ENCODE results near the gene ZNF621. TPM values are rescaled to one million over a fixed set of nuclear protein-coding genes. Genes with fewer than 3 reads are reported as not detected.
"Not testable (repeated sequence)": the region's sequence is repeated elsewhere in the genome, so short reads cannot be mapped to it uniquely, and the experiment has no call there.

Gene ZNF621
- total RNA-seq, 2 experiments from 2014 or later = 5.0 to 22.0 TPM

DNA sequence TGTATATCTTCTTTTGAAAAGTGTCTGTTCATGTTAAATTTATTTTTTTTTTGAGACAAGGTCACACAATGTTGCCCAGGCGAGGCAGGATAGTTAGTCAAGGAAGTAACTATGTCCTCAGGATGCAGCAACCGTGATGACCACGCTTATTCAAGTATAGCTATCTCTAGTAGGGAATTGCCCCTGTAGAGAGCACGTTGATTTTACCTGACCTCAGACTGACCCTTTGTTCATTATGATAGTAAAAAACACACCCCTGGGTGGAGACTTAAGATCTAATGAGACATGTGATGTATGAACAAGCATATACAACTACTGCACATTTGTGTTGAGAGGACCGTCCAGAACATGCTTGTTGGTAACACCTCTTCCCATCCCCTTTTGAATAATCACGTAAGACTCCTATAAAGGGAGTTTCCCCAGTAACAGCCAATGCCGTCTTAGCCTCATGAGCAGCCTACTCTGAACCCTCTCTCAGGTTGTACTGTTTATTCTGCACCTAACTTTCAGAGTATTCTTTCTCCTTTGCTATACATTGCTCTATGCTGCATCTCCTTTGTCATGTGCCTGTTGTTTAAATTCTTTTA is 32.9 kb downstream of the ZNF621 start:
- Histone ChIP-seq H3K79me2 (ENCODE audit: insufficient read depth, low read depth, low read length) (no peaks in the 10 kb centered on the region), H4K20me1 (ENCODE audit: insufficient read depth, low read length) (no peaks in the 10 kb centered on the region), H3K4me1 (ENCODE audit: insufficient read depth, low read length, poor library complexity, severe bottlenecking) (peaks cover 3% of the 10 kb centered on the region), H3K4me3 (ENCODE audit: low read depth, low read length, poor library complexity, severe bottlenecking) (no peak overlapping the region), H3K4me2 (ENCODE audit: low read length) (no peak overlapping the region), H3K27ac (ENCODE audit: low read depth, low read length, poor library complexity, severe bottlenecking) (no peak overlapping the region), H3K36me3 (ENCODE audit: insufficient read depth, low read length) (no peaks in the 10 kb centered on the region), H2AFZ (ENCODE audit: low read length) (no peak overlapping the region), H3K9me3 (ENCODE audit: low read length) (no peaks in the 10 kb centered on the region), H3K9me2 (ENCODE audit: insufficient read depth, low read length) (no peaks in the 10 kb centered on the region)
- intact Hi-C loops (cut with micrococcal nuclease; ENCODE audit: unreplicated experiment) = no loop called here
- no peak for TF ChIP-seq EZH2phosphoT487 (IDR thresholded peaks at IDR 0.05; ENCODE audit: borderline replicate concordance, low read depth, low read length)
- TF ChIP-seq, protein P1, sequence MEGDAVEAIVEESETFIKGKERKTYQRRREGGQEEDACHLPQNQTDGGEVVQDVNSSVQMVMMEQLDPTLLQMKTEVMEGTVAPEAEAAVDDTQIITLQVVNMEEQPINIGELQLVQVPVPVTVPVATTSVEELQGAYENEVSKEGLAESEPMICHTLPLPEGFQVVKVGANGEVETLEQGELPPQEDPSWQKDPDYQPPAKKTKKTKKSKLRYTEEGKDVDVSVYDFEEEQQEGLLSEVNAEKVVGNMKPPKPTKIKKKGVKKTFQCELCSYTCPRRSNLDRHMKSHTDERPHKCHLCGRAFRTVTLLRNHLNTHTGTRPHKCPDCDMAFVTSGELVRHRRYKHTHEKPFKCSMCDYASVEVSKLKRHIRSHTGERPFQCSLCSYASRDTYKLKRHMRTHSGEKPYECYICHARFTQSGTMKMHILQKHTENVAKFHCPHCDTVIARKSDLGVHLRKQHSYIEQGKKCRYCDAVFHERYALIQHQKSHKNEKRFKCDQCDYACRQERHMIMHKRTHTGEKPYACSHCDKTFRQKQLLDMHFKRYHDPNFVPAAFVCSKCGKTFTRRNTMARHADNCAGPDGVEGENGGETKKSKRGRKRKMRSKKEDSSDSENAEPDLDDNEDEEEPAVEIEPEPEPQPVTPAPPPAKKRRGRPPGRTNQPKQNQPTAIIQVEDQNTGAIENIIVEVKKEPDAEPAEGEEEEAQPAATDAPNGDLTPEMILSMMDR (conservative IDR thresholded peaks at IDR 0.05; ENCODE audit: low read length) = no peak
- CTCF ChIA-PET (ENCODE audit: unreplicated experiment) = no interaction called here
- BruUV-seq (replicated peaks) = no TSS peak
- POLR2A ChIA-PET = no interaction called here
- DNase-seq (ENCODE audit: low spot score) = no peak

DNA sequence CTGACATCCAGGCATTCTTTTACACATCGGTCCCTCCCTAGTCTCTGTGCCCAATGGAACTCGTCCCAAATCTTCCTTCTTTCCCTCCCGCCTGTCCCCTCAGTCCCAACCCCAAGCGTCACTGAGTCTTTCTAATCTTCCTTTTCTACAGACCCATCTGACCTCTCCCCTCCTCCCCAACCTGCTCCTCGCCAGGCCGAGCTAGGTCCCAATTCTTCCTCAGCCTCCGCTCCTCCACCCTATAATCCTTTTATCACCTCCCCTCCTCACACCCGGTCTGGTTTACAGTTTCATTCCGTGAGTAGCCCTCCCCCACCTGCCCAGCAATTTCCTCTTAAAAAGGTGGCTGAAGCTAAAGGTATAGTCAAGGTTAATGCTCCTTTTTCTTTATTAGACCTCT is 37.7 kb downstream of the ZNF621 start:
- H3K9me3 ChIP-seq (ENCODE audit: low read length); H3K4me3 ChIP-seq (ENCODE audit: low read depth, low read length, poor library complexity, severe bottlenecking); intact Hi-C loops (cut with micrococcal nuclease; ENCODE audit: unreplicated experiment); H3K79me2 ChIP-seq (ENCODE audit: insufficient read depth, low read depth, low read length); H3K4me2 ChIP-seq (ENCODE audit: low read length); H2AFZ ChIP-seq (ENCODE audit: low read length); H3K4me1 ChIP-seq (ENCODE audit: insufficient read depth, low read length, poor library complexity, severe bottlenecking); H3K36me3 ChIP-seq (ENCODE audit: insufficient read depth, low read length); H3K27ac ChIP-seq (ENCODE audit: low read depth, low read length, poor library complexity, severe bottlenecking); CTCF ChIA-PET (ENCODE audit: unreplicated experiment); H4K20me1 ChIP-seq (ENCODE audit: insufficient read depth, low read length); H3K9me2 ChIP-seq (ENCODE audit: insufficient read depth, low read length); DNase-seq (ENCODE audit: low spot score); BruUV-seq (replicated peaks): not testable (repeated sequence)
- POLR2A ChIA-PET = interaction anchor here (0.5 kb wide), 1 partner anchor 67 kb away, joined by 3 read pairs; no protein-coding TSS in a partner anchor

DNA sequence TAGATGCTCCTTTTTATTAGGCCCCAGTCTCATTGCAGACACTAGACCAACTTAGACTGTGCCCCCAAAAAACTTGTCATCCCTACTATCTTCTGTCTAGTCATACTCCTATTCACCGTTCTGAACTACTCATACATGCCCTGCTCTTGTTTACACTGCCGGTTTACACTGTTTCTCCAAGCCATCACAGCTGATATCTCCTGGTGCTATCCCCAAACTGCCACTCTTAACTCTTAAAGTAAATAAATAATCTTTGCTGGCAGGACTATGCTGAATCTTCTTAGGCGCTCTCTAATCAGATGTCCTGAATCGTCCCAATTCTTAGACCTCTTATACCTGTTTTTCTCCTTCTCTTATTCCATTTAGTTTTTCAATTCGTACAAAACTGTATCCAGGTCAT is 40.9 kb downstream of the ZNF621 start:
- H3K4me2 ChIP-seq (ENCODE audit: low read length); H2AFZ ChIP-seq (ENCODE audit: low read length); H3K4me3 ChIP-seq (ENCODE audit: low read depth, low read length, poor library complexity, severe bottlenecking); H3K4me1 ChIP-seq (ENCODE audit: insufficient read depth, low read length, poor library complexity, severe bottlenecking); BruUV-seq (replicated peaks); H3K36me3 ChIP-seq (ENCODE audit: insufficient read depth, low read length); H3K9me3 ChIP-seq (ENCODE audit: low read length); CTCF ChIA-PET (ENCODE audit: unreplicated experiment); H3K79me2 ChIP-seq (ENCODE audit: insufficient read depth, low read depth, low read length); H3K27ac ChIP-seq (ENCODE audit: low read depth, low read length, poor library complexity, severe bottlenecking); DNase-seq (ENCODE audit: low spot score); intact Hi-C loops (cut with micrococcal nuclease; ENCODE audit: unreplicated experiment); POLR2A ChIA-PET; H4K20me1 ChIP-seq (ENCODE audit: insufficient read depth, low read length); H3K9me2 ChIP-seq (ENCODE audit: insufficient read depth, low read length): not testable (repeated sequence)

DNA sequence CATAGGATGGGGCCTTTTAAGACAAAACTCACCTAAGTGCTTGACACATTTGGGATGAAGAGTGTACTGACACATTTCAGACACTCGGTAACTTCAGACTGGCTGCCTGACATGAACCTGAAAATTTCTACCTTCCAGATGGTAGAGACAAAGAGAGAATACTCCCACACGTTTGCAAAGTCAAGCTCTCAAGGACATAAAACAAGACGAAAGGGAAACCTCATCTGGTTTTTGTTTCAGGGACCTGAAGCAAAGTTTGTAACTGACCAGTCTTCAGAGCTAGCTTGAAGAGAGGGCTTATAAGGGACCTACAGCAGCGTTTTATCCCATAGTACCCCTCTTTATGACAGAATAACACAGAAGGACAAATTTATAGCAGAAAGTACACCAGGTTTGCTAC is 41.9 kb downstream of the ZNF621 start:
- ChIA-PET CTCF (ENCODE audit: unreplicated experiment) (no interaction called here), POLR2A (interaction anchor here (0.9 kb wide), 1 partner anchor 23 kb away, joined by 3 read pairs; no protein-coding TSS in a partner anchor)
- H4K20me1 ChIP-seq (ENCODE audit: insufficient read depth, low read length) = no peaks in the 10 kb centered on the region
- H3K4me2 ChIP-seq (ENCODE audit: low read length) = no peak overlapping the region
- intact Hi-C loops (cut with micrococcal nuclease; ENCODE audit: unreplicated experiment) = no loop called here
- no TSS peak for BruUV-seq (replicated peaks)
- H3K4me3 ChIP-seq (ENCODE audit: low read depth, low read length, poor library complexity, severe bottlenecking) = no peak overlapping the region
- H3K4me1 ChIP-seq (ENCODE audit: insufficient read depth, low read length, poor library complexity, severe bottlenecking) = no peaks in the 10 kb centered on the region
- H3K9me2 ChIP-seq (ENCODE audit: insufficient read depth, low read length) = no peaks in the 10 kb centered on the region
- no peaks in the 10 kb centered on the region for H3K9me3 ChIP-seq (ENCODE audit: low read length)
- H2AFZ ChIP-seq (ENCODE audit: low read length) = no peak overlapping the region
- TF ChIP-seq, protein P1 (conservative IDR thresholded peaks at IDR 0.05; ENCODE audit: low read length) = no peak
- TF ChIP-seq EZH2phosphoT487 (IDR thresholded peaks at IDR 0.05; ENCODE audit: borderline replicate concordance, low read depth, low read length) = no peak
- H3K79me2 ChIP-seq (ENCODE audit: insufficient read depth, low read depth, low read length) = no peaks in the 10 kb centered on the region
- DNase-seq (ENCODE audit: low spot score) = no peak
- H3K36me3 ChIP-seq (ENCODE audit: insufficient read depth, low read length) = no peaks in the 10 kb centered on the region
- no peak overlapping the region for H3K27ac ChIP-seq (ENCODE audit: low read depth, low read length, poor library complexity, severe bottlenecking)
